GM19467 (cell line): ENCODE measurements around the gene IGF1R.
"Not testable (repeated sequence)": the region's sequence is repeated elsewhere in the genome, so short reads cannot be mapped to it uniquely, and the experiment has no call there.

ENCODE experiments used
- ATAC-seq: cut with Tn5 transposase; IDR thresholded peaks from one replicate; pipeline ENCODE4 v1.9.1; 2021; ENCODE audit warnings: mild to moderate bottlenecking, moderate library complexity; ENCODE audit not compliant: unreplicated experiment

Gene IGF1R

DNA sequence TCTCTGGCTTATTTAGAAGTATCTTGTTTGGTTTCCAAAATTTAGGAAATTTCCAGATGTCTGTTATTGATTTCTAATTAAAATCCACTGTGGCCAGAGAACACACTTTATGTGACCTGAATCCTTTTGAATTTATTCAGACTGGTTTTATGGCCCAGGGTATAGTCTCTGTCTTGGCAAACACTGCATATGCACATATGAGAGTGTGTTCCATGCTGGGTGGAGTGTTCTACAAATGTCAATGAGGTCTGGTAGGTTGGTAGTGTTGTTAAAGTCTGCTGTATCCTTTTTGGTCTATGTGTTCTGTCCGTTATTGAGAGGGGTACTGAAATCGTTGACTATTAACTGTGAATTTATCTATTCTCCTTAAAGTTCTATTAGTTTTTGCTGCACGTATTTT is 329.1 kb downstream of the IGF1R start:
- no peak for ATAC-seq

DNA sequence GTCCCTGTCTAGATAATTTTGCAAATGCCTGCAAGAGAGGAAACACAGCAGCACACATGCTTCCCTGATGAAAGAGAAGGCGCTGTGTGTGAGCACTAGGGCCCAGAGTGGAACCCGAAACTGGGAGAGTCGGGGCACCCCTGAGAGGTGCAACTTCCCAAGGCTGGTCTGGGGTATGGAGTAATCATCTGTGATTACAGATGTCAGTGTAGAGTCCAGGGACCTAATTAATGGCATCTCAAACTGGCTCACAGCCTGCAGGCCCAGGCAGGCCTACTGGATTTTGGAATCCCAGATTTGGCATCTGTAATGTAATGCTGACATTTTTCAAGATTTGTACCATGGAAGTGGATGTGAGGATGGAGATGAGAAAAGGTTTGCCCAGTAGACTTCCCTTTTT is 329.8 kb downstream of the IGF1R start:
- no peak for ATAC-seq

DNA sequence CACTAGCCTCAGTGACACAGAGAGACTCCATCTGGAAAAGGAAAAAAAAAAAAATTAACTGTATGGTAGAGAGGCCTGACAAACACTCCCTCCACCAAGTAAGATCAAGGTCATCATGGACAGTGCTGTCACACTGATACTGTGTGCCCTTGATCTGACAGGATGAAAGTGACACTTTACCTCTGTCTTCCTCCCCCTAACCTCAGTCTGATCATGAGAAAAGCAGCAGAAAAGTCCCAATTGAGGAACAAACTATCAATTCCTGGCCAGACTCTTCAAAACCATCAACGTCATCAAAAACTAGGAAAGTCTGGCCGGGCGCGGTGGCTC is 332.5 kb downstream of the IGF1R start:
- ATAC-seq = no peak

DNA sequence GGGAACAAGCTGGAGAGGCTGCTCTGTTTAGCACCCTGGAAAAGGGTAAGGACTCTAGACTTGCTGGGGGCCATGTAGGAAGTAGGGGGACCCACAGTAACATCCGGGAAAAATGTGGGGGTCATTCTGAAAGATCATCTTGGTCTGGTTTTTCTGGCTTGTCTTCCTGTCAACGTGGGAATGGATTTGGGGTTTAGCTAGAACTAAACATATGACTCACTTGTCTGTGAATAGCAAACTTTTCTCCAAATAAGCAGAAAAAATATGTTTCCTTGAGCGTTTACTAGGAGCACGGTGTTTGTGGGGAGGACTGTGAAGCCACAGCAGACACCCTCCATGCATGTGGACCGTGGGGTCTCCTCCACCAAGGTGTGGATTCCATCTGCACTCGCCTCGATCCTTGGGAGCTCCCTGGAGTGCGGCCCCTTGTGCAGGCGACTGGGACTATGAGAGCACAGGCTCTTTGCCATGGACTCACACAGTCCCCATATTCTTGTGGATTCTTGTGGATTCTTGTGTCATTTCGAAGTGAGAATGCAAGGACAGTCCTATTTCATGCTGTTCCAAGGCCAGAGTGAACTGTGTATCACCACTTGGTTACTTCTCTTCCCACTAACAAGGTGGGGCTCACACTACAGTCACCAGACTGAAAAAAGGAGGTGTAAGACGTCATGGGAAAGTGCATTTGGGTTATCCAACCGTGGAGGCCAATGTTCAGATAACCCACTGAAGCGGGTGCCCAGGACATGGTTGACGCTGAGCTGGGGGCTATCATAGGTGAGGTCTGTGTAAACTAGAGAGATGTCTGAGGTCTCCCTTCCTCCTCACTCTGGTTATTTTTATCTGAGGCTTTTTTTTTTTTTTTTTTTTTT is 333.7 kb downstream of the IGF1R start:
- ATAC-seq = no peak

DNA sequence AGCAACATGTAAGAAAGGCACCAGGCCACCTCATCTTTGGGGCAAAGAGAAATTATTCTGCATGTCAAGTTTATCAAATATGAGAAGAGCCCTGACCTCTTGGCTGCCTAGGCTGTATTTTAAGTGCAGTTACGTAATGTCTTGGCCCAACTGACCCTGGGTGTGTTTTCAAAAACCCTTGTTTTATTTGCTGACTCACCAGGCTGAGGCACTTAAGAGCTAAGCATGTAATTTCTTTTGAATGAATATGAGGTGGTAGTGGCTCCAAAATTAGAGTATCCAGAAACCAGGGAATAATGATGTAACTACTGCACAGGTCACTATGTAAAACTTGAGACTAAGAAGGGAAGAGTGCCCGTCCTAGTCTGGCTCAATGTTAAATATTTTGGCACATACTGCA is 335.0 kb downstream of the IGF1R start:
- ATAC-seq = no peak

DNA sequence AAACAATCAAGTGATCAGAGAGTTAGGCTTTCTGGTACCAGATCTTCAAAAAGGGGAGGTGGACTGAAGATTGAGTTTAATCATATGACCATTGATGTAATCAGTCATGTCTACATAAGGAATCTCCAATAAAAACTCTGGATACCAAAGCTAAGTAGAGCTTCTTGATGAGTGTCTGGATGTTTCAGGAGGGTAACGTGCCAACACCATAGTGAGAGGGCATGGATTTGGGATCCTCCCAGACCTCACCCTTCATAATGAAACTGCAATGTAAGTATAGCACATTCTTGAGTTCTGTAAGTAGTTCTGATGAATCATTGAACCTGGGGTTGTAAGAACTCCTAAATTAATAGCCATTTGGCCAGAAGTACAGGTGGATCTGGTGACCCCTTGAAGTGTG is 337.9 kb downstream of the IGF1R start:
- ATAC-seq = no peak

DNA sequence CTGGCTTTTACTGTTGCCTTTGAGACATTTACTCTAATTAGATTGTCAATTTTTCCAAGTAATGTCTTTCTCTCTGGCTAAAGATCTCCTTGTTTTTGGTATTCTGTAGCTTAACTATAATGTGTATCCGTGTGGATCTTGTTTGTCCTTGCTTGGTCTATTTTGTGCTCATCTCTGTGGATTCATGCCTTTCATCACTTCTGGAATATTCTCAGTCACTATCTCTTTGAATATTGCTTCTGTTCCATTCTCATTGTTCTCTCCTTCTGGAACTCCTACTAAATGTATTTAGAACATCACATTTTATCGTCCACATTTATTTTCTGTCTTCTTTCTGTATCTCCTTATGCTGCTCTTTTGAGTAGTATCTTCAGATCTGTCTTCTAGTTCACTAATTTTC is 346.6 kb downstream of the IGF1R start:
- no peak for ATAC-seq

DNA sequence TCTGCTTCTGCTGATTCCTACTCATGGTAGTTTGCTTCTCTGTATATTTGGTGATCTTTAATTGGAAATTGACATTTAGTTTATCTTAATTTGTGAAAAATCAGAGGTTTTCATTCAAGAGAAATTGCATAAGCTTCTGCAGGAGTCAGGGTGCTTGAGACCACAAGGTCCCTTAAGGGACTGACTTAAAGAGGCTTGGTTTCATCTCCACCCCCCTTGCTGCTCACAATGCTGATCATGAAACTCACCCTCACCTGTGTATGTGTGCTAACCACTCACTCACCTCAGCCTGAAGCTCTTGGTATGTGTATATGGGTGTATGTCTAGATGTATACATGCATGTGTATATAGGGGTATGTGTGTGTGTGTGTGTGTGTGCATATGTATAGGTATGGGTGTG is 347.8 kb downstream of the IGF1R start:
- no peak for ATAC-seq

DNA sequence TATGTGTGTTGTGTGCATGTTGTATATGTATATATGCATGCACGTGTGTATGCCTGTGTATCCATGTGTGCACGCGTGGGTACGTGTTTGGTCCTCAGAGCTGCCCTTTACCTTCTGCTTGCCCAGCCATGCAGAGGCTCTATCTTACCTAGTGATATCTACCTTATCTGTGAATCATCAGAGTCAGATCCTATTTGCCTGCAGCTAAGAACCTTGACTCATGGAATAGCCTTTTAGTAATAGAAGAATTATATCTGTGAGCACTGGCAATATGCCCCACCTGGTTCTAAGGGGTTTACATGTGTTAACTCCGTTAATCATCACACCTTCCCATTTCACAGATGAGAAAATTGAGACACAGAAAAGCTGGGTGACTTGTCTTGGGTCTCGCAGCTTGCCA is 348.3 kb downstream of the IGF1R start:
- ATAC-seq = no peak

DNA sequence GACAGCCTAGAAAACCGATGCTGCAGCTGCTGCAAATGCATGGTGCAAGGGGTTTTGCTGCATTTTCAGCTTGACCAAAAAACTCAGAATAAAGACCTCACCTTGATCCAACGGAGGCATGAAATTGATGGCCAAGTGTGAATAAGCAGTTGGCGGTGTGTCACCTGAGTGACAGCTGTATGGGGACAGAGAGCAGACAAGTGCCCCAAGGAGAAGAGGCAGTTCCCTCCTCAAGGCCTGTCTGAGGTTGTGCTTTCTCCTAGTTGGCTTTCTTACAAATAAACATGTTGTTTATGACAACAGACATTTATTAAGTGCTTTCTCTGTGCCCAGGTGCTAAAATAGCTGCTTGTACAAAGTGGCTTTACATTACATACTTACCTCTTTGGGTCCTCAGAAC is 349.0 kb downstream of the IGF1R start:
- no peak for ATAC-seq

DNA sequence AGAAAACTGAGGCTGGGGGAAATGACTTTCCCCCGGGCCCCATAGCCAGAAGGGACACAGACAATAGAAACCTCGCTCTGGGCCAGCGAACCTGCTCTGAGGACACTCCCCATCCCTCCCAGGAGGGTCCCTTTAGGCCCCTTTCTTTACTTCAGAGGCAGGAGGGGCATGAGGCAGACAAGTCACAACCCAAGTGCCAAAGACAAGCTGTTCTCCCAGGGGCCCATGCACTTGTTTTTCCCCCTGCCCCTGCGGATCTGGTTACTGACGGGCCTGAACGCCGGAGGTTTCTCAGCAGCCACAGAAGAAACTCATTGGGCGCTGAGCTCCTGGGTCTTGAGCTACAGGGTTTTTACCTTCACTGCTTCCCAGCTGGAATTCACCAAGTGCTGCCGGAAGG is 349.4 kb downstream of the IGF1R start:
- no peak for ATAC-seq

DNA sequence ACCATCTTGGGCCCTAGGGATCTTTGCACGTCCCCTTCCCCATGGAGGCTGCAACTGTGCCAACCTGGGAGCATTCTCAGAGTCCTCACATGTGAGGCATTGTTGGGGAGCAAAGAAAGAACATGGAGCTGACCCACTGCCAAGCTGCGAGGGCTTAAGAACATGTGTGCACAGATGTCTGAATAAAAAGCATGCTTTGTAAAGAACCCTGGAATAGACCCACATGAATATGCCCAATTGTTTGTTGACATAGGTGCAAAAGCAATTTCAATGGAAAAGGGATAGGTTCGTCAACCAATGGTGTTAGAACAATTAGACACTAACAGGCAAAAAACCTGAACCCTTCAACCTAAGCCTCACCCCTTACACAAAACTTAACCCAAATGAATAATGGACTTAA is 349.9 kb downstream of the IGF1R start:
- ATAC-seq = no peak

DNA sequence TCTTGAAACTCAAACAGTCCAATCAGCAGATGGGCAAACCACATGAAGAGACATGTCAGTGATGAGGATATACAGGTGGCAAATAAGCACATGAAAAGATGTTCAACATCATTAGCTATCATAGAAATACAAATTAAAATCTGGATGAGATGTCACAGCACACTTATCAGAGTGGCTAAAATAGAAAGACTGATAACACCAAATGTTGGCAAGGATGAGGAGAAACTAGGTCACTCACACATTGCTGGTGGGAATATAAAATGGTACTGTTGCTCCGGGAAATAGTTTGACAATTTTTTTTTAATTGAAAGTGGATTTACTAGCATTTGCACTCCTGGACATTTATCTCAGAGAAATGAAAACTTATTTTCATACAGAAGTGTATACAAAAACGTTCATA is 350.9 kb downstream of the IGF1R start:
- ATAC-seq = no peak

DNA sequence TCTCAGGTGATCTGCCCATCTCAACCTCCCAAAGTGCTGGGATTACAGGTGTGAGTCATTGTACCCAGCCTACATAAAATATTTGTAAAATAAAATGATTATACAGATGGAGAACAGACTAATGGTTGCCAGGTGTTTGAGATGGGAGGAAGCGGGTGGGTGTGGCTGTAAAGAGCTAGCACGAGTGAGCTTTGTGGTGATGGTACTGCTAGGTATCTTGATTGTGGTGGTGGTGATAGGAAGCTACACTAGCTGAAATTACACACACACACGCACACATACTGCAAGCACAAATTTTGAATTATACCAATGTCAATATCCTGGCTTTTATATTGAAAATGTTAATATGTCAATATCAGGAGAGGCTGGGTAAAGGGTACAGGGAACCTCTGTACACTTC is 353.9 kb downstream of the IGF1R start:
- no peak for ATAC-seq

DNA sequence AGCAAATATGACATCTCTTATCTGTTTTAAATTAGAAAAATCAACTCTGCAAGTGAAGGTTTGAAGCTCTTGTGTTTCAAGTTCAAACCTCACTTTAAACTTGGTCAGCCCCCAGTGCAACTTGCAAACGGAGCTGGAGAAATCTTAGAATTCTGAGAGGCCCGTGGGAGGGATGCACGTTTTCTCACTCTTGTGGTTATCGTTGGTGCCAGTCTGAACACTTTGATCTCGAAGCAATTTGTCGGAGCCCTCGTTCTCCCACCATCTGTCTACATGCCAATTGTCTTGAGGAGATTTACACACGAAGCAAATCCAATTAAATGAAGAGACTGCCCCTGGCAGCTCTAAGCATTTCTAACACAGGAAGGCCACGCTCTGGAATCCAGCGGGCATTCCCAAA is 355.0 kb downstream of the IGF1R start:
- not testable (repeated sequence) for ATAC-seq

DNA sequence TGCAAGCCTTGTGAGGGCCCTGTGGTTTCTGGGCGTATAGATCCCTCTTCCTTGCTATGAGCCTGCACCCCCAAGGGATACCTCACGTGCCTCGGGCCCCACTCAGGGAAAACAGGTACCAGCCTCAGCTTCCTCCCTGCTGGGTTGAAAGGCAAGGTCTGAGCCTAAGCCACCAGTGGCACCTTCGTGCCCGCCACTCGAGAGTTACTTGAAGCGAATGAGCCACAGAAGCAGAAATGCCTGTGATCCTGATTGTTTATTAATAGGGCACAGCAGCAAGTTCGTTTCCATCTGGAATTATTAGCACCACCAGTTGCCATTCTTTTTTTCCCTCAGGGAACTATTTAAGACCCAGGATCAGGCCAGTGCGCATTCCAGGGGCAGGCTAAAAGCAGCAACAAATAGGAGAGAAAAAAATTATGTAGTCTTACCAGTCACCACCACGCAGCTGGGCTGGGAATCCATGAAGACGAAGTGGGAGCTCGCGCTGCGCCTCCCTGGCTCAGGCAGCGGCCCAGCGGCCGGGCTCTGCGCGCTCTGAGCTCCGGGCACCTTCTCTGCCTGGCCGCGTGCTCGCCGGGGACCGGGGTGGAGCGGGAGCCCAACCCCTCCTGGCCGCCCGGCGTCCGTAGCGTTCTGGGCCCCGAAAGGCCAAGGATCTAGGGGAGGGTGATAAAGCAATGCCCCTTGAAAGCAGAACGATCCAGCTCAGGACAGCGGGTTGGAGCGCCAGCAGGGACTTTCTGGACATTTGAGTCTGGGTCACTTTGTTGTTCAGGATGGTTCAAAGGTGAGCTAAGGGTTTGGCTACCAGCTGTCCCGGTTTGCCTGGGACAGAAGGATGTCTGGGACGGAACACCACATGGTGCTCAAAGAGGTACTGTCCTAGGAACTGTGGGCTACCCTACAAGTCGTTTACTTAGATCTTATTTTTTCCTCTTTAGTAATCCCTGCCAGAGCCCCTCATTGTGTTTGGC is 356.9 kb downstream of the IGF1R start:
- ATAC-seq = not testable (repeated sequence)

DNA sequence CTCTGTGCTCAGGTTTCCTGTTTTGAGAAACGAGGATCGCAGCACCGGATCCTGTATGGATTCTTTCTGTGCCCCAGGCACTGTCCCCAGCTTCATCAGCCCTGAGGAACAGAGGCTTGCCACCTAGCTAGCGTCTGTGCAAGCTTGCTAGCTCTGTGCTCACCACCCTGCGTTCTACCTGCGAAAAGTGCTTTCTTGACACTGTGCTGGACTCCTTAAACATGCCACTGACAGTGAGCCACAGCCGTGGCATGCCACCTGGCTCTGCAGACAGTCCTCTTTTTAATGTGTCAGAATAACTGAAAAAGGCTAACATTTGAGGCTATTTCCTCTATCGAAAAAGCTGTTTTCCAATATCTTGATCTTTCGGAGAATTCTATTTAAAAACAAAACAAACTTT is 357.8 kb downstream of the IGF1R start:
- no peak for ATAC-seq

DNA sequence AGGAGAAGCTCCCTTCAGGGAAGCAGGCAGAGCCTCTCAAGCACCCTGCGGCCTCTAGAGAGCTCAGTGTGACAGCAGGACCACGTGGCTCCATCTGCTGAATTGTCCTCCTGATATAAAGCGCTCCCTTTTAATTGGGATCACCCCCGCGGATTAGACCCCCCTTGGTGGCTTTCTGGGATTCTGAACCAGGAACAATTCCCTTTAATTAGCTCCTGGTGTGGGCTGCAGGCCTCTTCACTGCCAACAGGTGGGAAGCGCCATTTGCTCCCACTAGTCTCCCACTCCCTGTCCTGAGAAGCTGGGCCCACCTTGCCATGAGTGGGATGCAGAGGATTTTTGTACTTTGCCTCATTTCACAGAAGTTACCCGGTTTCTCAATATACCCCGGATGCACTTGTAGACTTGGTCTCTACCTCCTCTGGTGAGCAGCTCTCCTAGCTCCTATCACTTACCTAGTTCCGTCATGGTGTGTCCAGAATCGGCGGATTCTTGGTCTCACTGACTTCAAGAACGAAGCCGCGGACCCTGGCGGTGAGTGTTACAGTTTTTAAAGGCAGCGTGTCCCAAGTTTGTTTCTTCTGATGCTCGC is 358.7 kb downstream of the IGF1R start:
- ATAC-seq = no peak

DNA sequence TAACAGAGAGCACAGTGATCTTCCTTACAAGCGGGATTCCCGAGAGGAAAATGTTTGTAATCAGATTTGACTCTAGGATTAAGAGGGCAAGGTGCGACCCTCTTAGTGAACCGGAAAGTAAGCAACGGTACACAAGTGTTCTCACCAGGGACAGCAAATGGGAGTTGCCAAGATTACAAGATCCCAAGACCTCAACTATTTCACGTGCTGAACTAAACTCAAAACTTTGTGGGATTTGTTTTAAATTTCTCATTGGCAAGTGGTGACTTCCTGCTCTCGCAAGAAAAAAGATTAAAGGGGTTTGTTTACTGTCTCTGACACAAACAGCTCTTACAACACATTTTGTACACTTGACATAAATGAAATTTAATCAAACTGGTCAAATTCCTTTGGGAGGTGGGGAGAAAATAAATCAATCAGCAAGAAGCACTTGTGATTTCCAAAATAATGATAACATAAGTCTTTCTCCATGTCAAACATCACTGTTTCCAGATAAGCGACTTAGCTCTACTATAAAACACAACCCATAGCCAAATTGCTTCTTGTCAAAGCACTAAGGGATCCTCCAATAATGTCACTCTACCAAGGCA is 361.5 kb downstream of the IGF1R start:
- no peak for ATAC-seq

DNA sequence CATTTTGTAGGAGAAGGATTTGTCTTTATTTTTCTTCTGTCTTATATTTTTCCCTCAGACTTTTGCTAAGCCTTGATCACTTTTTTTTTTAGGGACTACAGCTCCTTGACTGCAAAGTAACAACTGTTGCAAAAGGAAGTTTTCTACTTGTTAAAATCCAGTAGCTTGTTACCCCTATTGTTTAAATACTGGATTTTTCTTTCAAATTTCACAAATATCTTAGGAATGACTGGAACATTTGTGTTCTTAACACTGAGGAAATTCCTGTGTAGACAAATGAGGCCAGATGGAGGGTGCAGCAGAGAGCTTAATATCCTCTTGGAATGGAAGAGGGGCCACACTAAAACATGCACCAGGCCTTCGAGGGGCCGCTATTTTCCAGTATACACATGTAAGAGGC is 362.4 kb downstream of the IGF1R start:
- ATAC-seq = no peak
